ENCODE results near the gene RALGAPB.

- TF ChIP-seq CTCF (IDR thresholded peaks at IDR 0.05) (no peak), POLR2A (IDR thresholded peaks at IDR 0.05) (no peak)
Measured at GRCh38 chr20:38591474-38592410, 119.1 kb downstream of the RALGAPB start.

Measured in body of pancreas (tissue), 4 donors.